Measurements from ENCODE around the gene PTGR2.

PTGR2 gene

GRCh38 chr14:73903028-73903427, 51.4 kb downstream of the PTGR2 start:
- H3K9me2 ChIP-seq (replicated peaks; ENCODE audit: insufficient read depth, low read length): no peaks in the 10 kb centered on the region
- H3K9me3 ChIP-seq (ENCODE audit: insufficient read depth, low read length): no peaks in the 10 kb centered on the region
- peaks cover 26% of the 10 kb centered on the region for H3K36me3 ChIP-seq (ENCODE audit: low read length)
- no peak overlapping the region for H3K9ac ChIP-seq (ENCODE audit: low read length)
- no peak overlapping the region for H3K4me3 ChIP-seq (ENCODE audit: insufficient read depth, low read length, poor library complexity, severe bottlenecking)
- H2AFZ ChIP-seq (ENCODE audit: low read depth, low read length, severe bottlenecking): no peak overlapping the region
- H3K79me2 ChIP-seq (ENCODE audit: insufficient read depth, low read length): no peaks in the 10 kb centered on the region
- TF ChIP-seq EZH2phosphoT487 (conservative IDR thresholded peaks at IDR 0.05; ENCODE audit: low read length) (no peak), CTCF (IDR thresholded peaks at IDR 0.05; ENCODE audit: insufficient read depth, low read length, poor library complexity, severe bottlenecking) (no peak)
- H3K27me3 ChIP-seq (ENCODE audit: low read length): no peaks in the 10 kb centered on the region
- H4K20me1 ChIP-seq (ENCODE audit: low read depth, low read length): no peaks in the 10 kb centered on the region
- no peak overlapping the region for H3K27ac ChIP-seq (ENCODE audit: low read depth, low read length)
- no peak overlapping the region for H3K4me2 ChIP-seq (ENCODE audit: low read depth, low read length, poor library complexity, severe bottlenecking)
- peaks cover 3% of the 10 kb centered on the region; the same call in 1 of the 2 replicates for H3F3A ChIP-seq (ENCODE audit: insufficient read depth)

GRCh38 chr14:73909681-73910080, 58.0 kb downstream of the PTGR2 start:
- H3K27me3 ChIP-seq (ENCODE audit: low read length): no peaks in the 10 kb centered on the region
- no peak overlapping the region for H2AFZ ChIP-seq (ENCODE audit: low read depth, low read length, severe bottlenecking)
- H3K9ac ChIP-seq (ENCODE audit: low read length): no peak overlapping the region
- no peak overlapping the region for H3K4me3 ChIP-seq (ENCODE audit: insufficient read depth, low read length, poor library complexity, severe bottlenecking)
- H3K9me2 ChIP-seq (replicated peaks; ENCODE audit: insufficient read depth, low read length): no peaks in the 10 kb centered on the region
- TF ChIP-seq EZH2phosphoT487 (conservative IDR thresholded peaks at IDR 0.05; ENCODE audit: low read length) (no peak), CTCF (IDR thresholded peaks at IDR 0.05; ENCODE audit: insufficient read depth, low read length, poor library complexity, severe bottlenecking) (no peak)
- no peaks in the 10 kb centered on the region for H3F3A ChIP-seq (ENCODE audit: insufficient read depth)
- no peaks in the 10 kb centered on the region for H3K9me3 ChIP-seq (ENCODE audit: insufficient read depth, low read length)
- no peak overlapping the region for H3K4me2 ChIP-seq (ENCODE audit: low read depth, low read length, poor library complexity, severe bottlenecking)
- H4K20me1 ChIP-seq (ENCODE audit: low read depth, low read length): no peaks in the 10 kb centered on the region
- H3K27ac ChIP-seq (ENCODE audit: low read depth, low read length): no peak overlapping the region
- no peaks in the 10 kb centered on the region for H3K79me2 ChIP-seq (ENCODE audit: insufficient read depth, low read length)
- peaks cover 42% of the 10 kb centered on the region for H3K36me3 ChIP-seq (ENCODE audit: low read length)

- H3F3A ChIP-seq (ENCODE audit: insufficient read depth): no peaks in the 10 kb centered on the region
- no peaks in the 10 kb centered on the region for H3K9me3 ChIP-seq (ENCODE audit: insufficient read depth, low read length)
- H3K4me2 ChIP-seq (ENCODE audit: low read depth, low read length, poor library complexity, severe bottlenecking): no peak overlapping the region
- no peak overlapping the region for H3K27ac ChIP-seq (ENCODE audit: low read depth, low read length)
- no peak overlapping the region for H3K9ac ChIP-seq (ENCODE audit: low read length)
- no peak overlapping the region for H3K4me3 ChIP-seq (ENCODE audit: insufficient read depth, low read length, poor library complexity, severe bottlenecking)
- H4K20me1 ChIP-seq (ENCODE audit: low read depth, low read length): no peaks in the 10 kb centered on the region
- H3K36me3 ChIP-seq (ENCODE audit: low read length): peaks cover 25% of the 10 kb centered on the region
- H2AFZ ChIP-seq (ENCODE audit: low read depth, low read length, severe bottlenecking): no peak overlapping the region
- H3K27me3 ChIP-seq (ENCODE audit: low read length): no peaks in the 10 kb centered on the region
- TF ChIP-seq EZH2phosphoT487 (conservative IDR thresholded peaks at IDR 0.05; ENCODE audit: low read length): no peak
- no peak for TF ChIP-seq CTCF (IDR thresholded peaks at IDR 0.05; ENCODE audit: insufficient read depth, low read length, poor library complexity, severe bottlenecking)
- no peaks in the 10 kb centered on the region for H3K79me2 ChIP-seq (ENCODE audit: insufficient read depth, low read length)
- no peaks in the 10 kb centered on the region for H3K9me2 ChIP-seq (replicated peaks; ENCODE audit: insufficient read depth, low read length)
These were observed 61.6 kb downstream of the PTGR2 start for GRCh38 chr14:73913256-73913655.

Data from SU-DHL-6 (cell line).